Activated T-cell treated with anti-CD3 and anti-CD28 coated beads for 24 hours (primary cell): Measurements from ENCODE around the gene IQGAP2.
"Not testable (repeated sequence)": the region's sequence is repeated elsewhere in the genome, so short reads cannot be mapped to it uniquely, and the experiment has no call there.

ENCODE experiments used
- DNase-seq: peaks from one replicate; pipeline ENCODE4 v3.0.0-alpha.2; 2020; ENCODE audit warnings: low read depth

The IQGAP2 gene

DNA sequence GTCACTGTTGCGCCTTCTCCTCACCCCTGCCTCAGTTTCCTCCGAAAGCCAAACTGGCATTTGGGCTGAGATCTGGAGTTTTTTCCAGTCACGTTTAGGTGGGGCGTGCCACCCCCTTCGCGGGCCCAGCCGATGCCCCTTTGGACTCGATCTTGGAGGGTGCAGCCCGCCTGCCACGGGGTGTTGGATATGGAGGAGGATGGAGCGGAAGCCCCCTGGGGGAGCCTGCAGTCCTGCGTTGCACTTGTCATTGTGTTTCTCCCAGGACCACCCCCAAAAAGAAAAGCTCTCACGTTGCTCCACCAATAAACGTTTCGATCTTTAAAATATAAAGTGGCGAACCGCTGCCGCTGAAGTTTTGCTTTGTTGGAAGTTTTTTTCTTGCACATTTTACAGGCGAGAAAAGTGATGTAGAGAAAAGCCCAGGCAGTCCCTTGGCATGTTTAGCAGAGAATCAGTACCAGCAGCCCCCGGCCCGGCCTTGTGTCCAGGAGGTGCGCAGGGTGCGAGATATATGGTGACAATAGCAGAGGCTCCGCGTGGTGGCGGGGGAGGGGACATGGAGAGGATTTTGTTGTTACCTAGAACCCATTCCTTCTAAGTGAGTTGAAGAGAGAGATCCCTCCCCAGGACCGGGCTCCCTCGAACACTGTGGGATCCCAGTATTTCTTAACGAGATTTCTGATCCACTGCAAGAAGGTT, 313.5 kb downstream of the IQGAP2 start:
- DNase-seq, result no peak

DNA sequence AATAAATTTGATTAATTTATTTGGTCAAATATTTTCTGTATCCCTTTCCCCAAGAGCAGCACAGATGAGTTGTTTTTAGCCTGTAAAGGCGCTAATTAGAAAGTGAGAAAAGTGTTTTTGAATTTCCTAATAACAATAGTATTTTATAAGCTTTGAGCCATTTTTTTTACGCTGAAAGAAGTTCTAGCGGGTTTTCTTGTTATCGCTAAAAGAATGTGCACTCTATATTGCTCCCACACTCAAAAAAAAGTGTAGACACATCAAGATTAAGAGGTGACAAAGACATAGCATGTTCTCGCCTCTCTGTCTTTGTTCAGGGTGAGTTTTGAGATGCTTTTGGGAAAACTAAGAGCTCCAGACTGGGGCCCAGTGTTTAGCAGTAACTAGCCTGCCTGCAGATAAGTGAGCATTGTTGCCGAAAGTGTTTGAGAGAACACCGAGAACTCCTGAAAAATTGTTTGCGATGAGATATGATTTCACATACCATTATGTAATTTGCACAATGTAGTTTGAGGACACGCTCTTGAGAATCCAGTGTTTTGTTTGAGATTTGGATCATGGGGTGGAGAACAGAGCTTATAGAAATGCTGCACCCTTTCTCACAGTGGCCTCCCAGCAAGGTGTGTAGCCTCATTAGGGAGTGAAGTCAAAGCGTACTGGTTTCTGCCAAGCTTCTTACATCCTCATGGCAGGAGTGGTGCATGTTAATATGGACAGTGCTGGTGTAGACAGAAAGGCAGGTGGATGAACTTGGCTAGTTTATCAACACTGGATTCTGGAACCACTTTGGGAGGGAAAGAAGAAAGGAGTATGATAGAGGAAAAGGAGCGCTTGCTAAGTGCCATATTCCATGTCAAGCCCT, 314.4 kb downstream of the IQGAP2 start:
- no peak for DNase-seq

DNA sequence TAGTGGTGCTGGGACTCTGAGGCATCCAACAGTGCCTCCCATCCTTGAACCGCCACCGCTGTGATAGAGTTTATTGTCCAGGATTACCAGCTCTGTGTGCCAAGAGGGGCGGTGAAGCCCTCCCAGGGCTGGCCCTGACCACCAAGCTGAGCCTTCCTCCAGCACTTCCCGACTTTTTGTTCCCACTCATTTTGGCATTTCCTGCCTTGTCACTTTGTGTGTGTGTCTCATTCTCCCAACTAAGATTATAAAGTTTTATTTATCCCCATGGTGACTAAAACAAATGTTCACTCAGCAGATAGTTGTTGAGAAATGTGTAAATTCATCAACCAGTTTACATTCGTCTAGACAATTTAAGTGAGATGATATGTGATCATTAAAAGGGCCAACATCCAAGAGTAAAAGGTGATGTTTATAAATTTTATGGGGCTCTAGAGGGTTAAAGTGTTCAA, 315.3 kb downstream of the IQGAP2 start:
- no peak for DNase-seq

DNA sequence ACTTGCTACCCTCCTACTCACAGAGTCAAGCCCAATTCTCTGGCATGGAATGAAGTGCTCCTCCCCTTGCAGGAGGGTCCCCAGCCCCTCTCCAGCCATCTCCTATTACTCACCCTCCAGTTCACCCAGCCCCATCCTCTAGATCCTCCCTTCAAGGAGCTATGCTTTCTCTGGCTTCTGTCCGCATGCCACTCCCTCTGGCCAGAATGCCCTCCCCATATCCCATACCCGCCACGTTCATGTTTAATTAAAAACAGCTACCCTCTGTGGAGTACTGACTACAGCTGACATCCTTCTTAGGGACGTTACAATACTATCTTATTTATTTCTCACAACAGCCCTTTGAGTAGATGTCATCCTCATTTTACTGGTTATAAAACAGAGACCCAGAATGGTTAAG, 315.8 kb downstream of the IQGAP2 start:
- DNase-seq, result no peak

DNA sequence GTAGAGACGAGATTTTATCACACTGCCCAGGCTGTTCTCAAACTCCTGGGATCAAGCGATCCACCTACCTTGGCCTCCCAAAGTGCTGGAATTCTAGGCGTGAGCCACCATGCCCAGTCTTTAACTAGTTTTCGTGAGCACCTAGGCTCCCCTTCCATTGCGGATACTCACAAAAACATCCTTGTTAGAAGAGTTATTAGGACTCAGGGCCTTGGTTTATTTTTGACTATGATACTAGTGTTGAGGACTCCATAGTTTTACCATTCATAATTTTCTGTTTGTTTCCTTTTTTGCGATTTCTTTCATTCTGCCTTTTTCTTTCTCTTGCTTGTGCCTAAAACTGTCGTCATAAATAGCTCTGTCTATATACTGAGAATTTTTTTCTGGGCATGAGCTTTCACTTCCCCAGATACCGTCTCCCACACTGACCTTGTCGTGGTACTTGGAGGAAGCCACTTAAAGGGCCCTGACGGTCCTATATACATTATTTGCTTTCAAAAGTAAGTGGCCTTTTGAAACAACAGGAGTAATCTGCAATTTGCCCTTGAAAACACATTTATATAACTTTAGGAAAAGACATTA, 318.0 kb downstream of the IQGAP2 start:
- no peak for DNase-seq

DNA sequence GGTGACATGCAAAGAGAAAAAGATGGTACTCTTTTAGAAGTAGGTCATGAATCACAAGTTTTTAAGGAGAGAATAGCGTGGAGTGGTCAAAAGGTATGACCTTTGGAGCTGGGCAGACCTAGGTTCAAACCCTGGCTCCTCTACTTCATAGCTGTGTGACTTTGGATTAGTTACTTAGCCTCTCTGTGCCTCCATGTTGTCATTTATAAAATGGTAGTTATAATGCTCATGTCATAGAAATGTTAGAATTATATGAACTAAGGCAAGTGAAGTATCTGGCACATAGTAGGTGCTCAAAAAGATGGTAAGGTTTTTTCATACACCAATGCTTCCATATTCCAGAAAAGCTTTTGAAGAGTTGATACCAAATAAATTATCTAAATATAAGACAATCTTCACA, 320.2 kb downstream of the IQGAP2 start:
- no peak for DNase-seq

DNA sequence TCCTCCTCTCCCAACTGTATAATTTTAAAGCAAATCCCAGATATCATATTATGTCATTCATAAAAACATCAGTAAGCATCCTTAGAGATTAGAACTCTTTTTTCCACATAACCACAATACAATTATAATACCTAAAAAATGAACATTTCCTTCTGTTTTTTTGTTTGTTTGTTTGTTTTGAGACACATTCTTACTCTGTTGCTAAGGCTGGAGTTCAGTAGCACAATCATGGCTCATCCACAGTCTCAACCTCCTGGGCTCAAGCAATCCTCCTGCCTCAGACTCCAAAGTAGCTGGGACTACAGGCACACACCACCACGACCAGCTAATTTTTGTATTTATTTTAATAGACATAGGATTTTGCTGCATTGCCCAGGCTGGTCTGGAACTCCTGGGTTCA, 320.8 kb downstream of the IQGAP2 start:
- DNase-seq, result no peak

DNA sequence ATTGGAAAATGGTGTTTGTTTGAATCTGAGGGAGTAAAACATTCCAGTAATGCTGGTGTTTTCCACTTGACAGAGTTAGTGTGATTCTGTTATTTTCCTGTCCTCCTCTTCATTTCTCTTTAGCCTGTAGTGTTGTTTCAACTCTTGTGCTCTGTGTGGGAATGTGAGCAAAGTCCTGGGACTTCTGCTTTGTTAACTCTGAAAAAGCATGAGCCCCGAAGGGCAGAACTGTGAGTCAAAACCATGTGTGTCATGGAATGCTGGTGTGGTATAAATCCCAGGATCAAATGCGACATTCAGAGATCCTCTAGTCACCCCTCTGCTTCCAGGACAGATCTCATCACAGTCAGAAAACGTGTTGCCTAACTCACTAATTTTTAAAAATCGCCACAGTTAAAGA, 321.8 kb downstream of the IQGAP2 start:
- DNase-seq, result no peak

DNA sequence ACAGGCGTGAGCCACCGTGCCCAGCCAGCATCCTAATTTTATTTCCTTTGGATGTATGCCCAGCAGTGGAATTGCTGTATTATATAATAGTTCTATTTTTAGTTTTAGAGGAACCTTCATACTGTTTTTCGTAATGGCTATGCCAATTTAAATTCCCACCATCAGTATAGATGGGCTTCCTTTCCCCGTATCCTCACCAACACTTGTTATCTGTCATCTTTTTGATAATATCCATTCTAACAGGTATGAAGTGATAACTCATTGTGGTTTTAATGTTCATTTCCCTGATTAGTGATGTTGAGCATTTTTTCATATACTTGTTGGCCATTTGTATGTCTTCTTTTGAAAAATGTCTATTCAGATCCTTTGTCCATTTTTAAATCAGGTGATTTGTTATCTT, 325.9 kb downstream of the IQGAP2 start:
- no peak for DNase-seq

DNA sequence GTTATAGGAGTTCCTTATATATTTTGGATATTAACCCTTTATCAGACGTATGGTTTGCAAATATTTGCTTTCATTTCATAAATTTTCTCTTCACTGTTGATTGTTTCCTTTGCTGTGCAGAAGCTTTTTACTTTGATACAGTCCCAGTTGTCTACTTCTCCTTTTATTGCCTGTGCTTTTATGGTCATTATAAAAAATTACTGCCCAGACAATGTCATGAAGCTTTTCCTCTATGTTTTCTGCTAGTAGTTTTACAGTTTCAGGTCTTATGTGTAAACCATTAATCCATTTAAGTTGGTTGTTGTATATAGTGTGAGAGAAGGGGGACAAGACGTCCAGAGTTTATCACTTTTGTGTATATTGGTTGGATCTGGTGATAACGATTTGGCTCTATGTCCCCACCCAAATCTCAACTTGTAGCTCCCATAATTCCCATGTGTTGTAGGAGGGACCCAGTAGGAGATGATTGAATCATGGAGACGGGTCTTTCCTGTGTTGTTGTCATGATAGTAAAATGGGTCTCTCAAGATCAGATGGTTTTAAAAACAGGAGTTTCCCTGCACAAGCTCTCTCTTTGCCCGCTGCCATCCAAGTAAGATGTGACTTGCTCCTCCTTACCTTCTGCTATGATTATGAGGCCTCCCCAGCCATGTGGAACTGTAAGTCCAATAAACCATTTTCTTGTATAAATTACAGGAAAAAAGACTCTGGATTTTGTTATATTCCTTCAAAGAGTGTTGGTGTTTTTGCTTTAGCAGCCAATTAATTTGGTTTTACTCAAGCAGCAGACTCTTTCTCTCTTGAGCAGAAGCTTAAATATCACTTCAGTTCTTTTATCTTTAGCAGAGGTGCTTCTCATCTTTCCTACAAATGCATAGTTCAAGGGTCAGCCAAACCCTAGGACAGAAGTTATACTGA, 326.5 kb downstream of the IQGAP2 start:
- no peak for DNase-seq

DNA sequence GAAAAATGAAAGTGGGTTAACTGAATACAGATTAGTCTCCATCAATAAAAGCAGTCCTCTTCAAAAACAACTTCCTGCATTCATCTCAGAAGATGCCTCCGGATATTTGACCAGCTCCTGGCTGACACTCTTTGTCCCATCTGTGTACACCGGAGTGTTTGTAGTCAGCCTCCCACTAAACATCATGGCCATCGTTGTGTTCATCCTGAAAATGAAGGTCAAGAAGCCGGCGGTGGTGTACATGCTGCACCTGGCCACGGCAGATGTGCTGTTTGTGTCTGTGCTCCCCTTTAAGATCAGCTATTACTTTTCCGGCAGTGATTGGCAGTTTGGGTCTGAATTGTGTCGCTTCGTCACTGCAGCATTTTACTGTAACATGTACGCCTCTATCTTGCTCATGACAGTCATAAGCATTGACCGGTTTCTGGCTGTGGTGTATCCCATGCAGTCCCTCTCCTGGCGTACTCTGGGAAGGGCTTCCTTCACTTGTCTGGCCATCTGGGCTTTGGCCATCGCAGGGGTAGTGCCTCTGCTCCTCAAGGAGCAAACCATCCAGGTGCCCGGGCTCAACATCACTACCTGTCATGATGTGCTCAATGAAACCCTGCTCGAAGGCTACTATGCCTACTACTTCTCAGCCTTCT, 329.4 kb downstream of the IQGAP2 start:
- no peak for DNase-seq

DNA sequence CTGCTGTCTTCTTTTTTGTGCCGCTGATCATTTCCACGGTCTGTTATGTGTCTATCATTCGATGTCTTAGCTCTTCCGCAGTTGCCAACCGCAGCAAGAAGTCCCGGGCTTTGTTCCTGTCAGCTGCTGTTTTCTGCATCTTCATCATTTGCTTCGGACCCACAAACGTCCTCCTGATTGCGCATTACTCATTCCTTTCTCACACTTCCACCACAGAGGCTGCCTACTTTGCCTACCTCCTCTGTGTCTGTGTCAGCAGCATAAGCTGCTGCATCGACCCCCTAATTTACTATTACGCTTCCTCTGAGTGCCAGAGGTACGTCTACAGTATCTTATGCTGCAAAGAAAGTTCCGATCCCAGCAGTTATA, 329.9 kb downstream of the IQGAP2 start:
- no peak for DNase-seq

DNA sequence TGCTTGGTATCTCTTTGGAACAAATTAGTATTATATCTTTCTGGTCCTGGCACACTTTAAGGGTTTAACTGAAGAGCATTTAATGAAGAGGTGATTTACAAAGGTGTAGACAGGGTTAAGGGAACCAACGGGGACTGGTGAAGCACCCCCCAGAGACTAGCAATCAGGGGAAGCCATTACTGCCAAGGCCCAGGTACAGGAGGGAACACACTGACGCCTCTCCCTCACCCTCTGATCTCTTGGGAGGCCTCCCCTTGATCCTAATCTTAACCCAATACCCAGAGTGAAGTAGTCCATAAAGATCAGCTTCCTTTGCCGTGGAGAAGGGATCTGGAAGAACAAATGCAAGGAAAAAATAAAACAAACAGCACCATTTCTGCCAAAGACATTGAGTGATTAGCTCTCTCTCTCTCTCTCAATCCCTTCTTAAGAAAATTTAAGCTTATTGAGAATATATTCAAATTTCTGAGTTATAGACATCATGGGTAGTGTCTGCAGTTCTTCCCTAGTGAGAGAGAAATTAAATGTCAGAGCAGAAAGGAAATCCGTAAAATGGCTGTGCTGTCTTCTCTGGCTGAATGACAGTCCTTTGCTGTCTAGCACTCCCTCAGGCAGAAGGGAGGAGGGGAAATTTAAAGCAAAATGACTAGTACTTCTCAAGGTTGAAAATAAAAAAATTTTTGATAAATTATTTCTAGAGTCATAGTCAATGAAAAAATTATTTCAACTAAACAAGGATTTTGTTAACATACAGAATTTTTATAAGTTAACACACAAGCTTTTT, 332.9 kb downstream of the IQGAP2 start:
- no peak for DNase-seq

DNA sequence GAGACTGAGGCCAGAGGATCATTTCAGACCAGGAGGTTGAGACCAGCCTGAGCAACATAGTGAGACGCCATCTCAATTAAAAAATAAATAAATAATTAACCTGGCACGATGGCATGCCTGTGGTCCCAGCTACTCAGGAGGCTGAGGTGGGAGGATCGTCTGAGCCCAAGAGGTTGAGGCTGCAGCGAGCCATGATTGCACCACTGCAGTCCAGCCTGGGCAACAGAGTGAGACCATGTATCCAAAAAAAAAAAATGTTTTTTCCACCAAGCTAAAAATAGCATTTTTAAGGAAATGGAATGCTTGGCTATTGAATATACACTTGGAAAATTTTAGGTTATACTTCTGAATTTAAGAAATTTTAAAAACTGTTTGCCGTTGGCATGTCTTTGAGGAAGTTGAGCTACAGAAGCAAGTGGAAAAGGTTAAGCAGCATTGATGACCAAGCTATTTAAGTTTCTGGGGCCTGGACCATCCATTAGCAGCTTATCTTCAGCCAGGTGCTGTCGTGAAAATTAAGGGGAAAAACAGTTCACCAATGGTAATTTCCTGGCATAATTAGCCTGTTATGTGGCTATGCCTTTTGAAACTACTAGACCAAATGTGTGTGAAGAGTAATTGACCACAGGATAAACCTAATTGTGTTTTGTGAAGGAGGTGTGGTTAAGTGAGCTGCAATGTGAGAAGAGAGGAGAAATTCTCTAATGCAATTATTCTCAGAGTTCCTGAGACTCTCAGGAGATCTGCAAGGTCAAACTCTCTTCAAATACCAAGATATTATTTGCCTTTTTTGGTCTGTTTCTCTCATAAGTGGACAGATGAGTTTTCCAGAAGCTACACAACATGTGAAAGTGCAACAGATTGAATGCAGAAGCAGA, 333.8 kb downstream of the IQGAP2 start:
- DNase-seq, result no peak

DNA sequence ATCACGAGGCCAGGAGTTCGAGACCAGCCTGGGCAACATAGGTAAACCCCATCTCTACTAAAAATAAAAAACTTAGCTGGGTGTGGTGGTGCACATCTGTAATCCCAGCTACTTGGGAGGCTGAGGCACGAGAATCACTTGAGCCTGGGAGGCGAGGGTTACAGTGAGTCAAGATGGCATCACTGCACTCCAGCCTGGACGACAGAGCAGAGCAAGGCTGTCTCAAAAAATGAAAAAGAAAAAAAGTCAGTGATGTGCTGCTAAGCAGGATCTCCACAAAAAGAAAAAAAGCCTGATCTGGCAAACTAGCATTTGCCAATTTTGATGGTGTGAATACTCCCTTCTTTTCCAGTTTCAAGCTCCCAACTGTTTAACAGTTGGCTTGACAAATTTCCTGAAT, 334.8 kb downstream of the IQGAP2 start:
- no peak for DNase-seq

DNA sequence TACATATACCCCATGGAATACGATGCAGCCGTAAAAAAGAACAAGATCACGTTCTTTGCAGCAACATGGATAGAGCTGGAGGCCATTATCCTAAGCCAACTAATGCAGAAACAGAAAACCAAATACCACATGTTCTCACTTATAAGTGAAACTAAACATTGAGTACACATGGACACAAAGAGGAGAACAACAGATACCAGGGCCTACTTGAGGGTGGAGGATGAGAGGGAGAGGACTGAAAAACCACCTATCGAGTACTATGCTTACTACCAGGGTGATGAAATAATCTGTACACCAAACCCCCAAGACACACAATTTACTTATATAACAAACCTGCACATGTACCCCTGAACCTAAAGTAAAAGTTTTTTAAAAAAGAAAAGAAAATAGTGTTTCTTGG, 338.4 kb downstream of the IQGAP2 start:
- DNase-seq, result not testable (repeated sequence)

DNA sequence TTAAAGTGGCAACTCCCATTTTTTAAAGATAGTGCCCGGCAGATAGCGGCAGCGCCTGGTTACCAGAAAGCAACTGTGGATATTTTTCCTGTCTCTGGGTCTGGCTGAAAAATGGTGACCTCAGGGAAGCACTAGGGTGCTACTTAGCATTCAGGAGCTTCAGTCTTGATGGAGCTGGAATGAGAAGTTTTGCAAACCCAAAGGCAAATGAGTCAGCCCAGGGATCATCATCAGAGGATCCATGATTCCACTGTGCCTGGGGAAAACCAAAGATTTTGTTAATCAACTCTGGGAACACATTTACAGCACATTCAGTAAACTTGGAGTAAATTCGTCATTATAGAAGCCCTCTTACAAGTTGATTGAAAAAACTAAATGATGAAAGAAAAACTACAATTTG, 339.5 kb downstream of the IQGAP2 start:
- no peak for DNase-seq

DNA sequence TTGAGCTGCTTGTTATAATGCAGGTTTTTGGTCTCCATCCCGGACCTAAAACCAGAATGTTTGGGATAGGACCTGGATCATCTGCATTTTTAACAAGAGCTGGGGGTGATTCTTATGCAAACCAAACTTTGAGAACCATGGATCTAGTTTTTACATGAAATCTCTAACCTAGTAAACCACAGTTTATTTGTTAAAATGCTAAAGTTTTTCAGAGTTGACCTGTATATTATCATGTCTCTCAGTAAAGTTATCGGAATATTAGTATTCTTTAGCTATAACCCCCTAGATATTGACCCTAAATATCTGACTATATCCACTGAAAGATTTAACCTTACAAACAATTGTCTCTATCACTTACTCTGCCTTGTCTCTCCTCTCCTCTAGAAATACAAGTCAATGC, 341.5 kb downstream of the IQGAP2 start:
- DNase-seq, result no peak

DNA sequence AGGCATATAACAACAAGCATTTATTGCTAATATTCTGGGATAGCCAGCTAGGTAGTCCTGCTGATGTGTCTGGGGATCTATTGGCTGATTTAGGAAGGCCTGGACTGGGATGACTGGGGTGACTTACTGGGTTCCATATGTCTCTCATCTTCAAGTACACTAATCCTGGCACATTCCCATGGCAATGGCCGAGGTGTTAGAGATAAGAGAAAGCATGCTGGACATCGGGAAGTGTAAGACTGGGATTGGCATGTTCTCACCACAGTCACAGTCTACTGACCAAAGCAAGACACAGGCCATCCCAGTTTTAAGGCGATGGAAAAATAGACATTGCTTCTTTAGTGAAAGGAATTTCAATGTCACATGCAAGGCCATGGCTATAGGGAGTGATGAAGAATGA, 342.6 kb downstream of the IQGAP2 start:
- DNase-seq, result no peak

DNA sequence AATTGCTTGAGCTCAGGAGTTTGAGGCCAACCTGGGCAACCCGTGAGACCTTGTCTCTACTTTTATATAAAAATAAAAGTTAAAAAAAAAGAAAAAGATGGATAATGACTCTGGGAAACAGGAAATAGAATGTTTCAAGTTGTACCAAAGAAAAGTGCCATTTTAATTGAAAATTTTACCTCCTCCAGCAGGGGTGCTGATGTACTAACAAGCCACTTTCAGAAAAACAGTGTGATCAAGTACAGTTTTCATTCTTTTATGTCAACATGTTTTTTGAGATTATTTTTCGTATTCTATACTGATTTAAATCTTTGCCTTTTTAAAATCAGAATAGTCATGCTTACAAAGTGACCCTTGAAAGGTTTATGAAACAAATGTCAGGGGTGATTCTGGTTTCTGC, 343.6 kb downstream of the IQGAP2 start:
- no peak for DNase-seq
